Esophagus mucosa (tissue), 1 donor: Measurements from ENCODE around the gene CDON. TPM values are rescaled to one million over a fixed set of nuclear protein-coding genes. Genes with fewer than 3 reads are reported as not detected.
A peak's percentile ranks its signal among the peaks of the same experiment; 100 is the strongest.

Experiments
- ATAC-seq: fragments of 200-7000 bp; cut with Tn5 transposase; one replicate; pipeline ENCODE4 v1.9.1; 2020
- total RNA-seq: library from RNA; stranded (reverse); gene quantifications from one replicate; pipeline ENCODE4 v1.2.4, GENCODE V29; 2023
- donor health status: DM: yes; HTN: yes; CAD: no.

The CDON gene
- 2.4 TPM for total RNA-seq

DNA sequence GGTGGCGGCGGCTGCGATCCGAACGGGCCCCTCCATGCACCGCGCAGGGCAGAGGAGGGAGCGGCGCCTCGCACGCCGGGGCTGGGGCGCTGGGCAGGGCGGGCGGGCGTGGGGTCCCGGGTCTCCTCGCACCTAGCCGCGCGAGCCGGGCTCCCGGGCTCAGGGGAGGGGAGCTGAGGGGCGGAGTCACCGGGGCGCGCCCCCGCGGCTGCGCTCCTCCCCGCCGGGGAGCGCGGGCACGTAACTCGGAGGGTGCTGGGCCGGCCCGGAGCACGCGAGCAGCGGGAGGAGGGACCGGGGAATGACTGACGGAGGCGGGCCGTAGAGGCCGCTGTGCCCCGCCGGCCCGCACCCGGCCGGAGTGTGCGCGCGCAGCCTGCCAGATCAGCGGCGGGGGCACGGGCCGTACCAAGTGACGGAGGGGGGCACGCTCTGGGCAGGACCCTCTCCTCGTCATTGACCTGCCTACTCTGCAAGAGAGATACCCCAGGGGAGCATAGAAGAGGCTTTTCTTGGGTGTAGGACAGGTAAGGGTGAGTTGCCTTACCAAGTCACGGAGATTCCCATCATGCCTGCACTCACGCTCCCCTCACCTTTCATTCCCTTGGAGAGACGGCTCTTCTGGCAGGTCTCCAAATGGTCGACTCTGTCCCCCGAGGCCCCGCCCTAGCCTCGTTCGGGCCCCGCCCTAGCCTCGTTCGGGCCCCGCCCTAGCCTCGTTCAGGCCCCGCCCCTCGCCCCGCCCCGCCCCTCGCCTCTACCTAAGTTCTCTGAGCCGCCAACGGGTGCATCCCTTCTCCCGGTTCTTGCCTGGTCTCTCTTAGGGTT is at the start of gene CDON:
Gene CDON (minus strand): TSS at position 188 of the 828 bp plus-strand sequence. CDS start 39,390 bp downstream, outside the sequence.
- peak; percentile 99 for ATAC-seq

DNA sequence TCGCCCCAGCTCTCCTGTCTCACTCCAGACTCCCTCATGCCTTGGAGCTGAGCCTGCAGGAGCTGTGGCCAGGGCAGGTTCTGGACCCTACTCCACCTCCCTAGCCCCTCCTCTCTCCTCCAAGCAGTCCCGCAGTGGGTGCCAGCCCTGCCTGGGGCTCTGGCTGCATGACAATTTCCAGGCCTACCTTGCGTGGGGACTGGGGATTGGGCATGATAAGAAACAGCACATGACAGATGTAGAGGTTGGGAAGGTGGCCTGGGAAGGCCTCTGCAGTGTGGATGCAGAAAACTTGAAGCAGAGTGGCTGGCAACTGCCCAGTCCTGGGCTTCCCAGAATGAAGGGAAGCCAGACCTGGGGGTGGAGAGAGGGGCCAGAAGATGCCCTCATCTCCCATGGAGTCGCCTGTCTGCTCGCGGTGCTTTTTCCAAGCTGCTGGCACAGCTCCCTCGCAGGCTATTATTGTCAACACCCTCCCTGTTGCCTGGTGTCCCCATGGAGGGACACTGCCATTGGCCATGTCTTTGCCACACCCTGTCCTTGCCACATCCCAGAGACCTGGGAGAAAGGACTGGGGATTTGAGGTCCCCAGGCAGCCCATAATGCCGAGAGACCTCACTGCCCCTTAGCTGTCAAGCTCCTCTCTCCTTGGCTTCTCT is 48.9 kb upstream of the CDON start:
- no peak for ATAC-seq

GRCh38 chr11:126109941-126110731 is 47.5 kb upstream of the CDON start:
- no peak for ATAC-seq

DNA sequence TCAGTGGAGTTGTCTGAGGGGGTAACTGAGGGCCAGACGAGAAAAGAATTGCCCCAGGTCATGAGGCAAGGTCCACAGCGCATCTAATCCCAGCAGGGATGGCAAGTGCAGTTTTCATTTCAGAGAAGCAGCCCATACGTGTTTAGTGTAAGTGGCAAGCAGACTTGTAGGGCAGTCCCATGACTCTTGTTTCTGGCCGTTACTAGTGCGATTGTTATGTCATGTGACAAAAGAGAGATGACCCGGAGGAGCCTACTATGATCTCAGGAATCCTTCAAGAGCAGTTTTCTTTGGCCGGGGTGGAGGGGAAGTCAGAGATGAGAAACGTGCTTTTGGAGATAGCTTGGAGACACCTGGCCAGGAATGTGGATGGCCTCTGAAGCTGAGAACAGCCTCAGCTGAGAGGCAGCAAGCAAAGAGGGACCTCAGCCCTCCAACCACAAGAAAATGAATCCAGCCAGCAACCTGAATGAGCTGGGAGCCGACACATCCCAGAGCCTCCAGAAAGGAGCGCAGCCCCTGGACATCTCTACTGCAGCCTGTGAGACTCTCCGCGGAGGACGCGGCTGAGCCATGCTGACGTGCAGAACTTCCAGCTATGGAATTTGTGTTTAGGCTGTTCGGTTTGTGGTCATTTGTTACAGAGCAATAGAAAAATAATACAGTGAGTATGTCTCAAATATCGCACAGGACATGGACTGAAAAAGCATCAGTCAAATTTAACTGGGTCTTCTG is 44.1 kb upstream of the CDON start:
- ATAC-seq, result no peak

GRCh38 chr11:126105748-126106080 is 43.0 kb upstream of the CDON start:
- no peak for ATAC-seq

DNA sequence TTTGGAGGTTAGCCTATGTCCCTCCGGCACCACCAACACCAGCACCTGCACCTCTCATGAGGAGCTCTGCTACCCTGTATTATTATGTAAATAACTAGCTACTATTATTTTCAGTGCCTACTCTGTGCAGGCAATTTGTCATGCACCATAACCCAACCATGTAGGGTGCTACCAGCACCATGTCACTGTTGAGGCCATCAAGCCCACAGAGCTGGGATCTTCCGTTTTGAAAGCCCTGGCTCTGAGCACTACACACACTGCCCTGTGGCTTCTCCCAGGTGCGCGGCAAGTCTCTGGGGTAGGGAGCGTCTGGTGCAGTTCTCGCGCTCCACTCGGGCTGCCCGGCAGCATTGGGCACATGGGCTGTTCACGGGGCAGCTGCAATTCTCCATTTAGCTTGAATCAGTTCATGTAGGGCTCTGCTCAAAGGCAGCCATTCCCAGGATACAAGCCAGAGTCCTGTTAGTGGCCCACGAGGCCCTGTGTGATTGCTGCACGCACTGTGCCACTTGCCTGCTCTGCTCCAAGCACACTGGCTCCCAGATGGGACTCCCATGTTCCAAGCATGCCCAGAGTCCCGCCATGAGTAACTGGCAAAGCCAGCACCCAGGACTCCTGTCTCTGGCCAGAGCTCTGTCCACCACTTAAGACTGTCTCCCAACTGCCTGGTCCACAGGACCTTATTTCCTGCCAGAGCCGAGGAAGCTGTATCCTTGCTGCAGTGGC is 42.5 kb upstream of the CDON start:
- no peak for ATAC-seq

DNA sequence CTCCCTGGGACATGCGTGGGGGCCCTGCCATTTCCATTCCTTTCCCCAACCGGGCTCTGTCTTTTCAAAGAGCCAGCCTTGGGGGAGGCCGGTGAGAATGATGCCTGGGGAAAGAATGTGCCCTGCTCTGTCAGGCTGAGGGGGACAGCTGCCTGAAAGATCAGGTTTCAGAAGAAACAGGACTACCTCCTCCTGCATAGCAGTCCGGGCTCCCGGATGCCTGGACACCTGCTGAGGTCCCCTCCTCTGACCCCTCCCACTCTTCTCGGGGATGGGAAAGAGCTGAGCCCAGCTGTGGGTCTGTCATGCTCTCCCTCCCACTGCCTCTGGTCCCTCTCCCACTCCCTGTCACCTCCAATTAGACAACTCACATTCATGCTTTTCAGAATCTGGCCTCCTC is 41.8 kb upstream of the CDON start:
- ATAC-seq, result no peak

- no peak for ATAC-seq
These were observed 40.5 kb upstream of the CDON start for GRCh38 chr11:126103150-126103549.

- ATAC-seq, result no peak
These were observed 39.8 kb upstream of the CDON start for GRCh38 chr11:126102436-126102981.

DNA sequence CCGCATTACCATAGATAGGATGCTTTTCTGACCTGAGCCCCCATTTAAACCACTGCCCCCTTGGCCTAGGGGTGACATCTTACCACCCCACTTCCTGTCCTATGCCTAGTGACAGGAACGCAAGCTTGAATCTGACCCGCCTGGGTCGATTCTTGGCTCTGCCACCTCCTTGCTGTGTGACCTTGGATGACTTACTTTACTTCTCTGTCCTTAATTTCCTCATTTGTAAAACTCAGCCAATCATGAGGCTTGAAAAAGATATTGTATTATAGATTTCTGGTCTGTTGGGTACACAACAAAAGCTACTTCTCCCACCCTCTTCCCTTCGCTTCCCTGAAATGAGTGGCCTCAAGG is 39.2 kb upstream of the CDON start:
- no peak for ATAC-seq

- no peak for ATAC-seq
These were observed 38.7 kb upstream of the CDON start for GRCh38 chr11:126101251-126101929.

DNA sequence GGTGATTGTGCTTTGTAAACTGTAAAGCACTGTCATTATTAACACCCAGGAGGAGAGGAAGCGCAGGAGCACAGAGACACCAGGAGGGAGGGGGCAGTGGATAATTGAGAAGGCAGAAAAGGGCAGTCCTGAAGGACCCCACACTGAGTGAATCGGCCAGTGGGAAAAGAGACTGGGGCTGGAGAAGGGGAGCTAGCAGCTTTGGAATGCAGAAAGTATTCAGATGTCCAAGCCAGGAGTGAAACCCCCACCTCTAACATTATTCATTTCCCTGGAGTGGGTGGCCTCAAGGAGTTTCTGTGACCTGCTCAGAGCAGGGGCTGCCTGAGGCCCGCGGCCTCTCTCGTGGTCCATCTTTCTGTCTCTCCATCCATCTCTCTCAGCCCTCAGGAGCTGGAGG is 38.0 kb upstream of the CDON start:
- ATAC-seq, result no peak

DNA sequence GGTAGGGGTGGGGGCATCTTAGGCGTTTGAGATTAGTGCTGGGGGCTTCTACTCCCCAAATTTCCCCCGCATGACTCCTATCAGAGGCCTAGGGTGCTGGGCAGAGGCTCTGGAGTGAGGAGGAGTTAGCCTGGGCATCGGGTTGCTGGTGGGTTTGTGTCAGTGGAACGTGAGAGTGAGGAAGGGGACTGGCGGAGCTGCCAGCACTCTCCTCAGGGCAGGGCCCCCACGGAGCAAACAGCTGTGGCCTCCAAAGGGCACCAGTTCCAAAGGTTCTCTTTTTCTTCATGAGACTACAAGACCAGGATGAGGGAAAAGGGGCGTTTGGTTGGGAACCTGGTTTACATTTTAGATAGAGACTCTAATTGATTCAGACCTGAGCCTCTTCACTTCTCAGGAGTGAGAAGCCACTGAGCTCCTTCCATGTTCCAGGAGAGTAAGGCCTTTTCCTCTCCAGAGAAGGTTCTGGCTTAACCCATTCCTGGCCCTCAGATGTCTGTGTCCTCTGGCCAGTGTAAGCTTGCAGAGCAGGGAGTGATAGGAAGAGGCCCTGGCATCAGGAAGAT is 35.6 kb upstream of the CDON start:
- ATAC-seq, result no peak

DNA sequence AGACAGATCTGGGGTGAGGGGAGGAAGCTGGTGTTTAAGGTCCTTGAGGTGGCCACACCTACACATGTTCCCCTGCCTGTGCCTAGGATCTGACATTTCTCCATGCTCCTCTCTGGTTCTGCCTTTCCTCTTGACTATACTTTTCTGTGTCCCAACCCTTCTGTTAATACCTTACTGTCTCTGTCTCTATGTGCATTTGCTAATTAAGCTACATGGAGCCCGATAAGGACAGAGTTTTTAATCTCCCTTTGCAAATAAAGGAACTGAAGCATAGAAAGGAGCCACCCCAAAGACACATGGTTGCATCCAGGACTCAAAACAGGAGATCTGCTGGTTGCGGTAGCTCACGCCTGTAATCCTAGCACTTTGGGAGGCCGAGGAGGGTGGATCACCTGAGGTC is 33.1 kb upstream of the CDON start:
- no peak for ATAC-seq

GRCh38 chr11:126090452-126090851 is 27.8 kb upstream of the CDON start:
- ATAC-seq, result no peak

- ATAC-seq, result no peak
These were observed 26.3 kb upstream of the CDON start for GRCh38 chr11:126088999-126089398.

GRCh38 chr11:126086248-126086647 is 23.6 kb upstream of the CDON start:
- ATAC-seq, result no peak

- ATAC-seq, result no peak
These were observed 21.9 kb upstream of the CDON start for GRCh38 chr11:126084608-126084912.

DNA sequence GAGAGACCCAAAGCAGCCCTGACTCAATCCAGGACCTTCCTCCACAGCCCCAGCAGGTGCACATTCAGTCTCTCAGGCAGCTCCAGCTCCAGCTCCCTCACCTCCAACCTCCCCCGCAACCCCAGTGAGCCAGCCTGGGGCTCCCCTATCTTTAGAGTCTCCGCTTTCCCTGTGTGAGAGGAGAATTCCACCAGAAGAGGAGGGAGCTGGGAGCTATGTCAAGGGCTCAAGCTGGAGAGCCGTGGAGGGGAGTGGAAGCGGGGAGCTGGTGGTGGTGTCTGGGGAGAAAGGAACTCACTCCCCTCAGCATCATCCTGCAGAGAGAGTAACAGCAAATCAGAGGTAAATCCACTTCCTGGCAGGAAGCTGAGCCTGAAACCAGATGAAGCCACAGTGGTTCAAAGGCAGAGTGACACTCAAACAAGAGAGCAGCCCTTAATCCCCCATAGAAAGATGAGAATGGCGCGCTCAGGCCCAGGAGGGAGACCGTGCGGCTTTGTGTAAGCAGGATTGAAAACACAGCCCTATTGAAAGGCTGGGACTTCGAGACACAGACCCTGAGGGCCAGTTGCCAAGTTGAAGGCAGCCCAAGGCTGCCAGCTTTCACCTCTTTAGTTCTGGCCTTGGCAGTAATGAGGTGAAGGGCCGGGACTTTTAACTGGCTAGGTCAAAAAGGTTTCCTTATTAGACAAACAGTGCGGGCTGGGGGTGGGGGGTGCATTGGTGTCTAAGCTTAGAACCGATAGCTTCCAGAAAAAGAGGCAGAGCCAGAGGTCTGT is 21.4 kb upstream of the CDON start:
- ATAC-seq, result no peak
